GM21825 (cell line): ENCODE results near the gene MZB1.

Source experiments
- ATAC-seq: cut with Tn5 transposase; IDR thresholded peaks from one replicate; pipeline ENCODE4 v1.9.1; 2021; ENCODE audit warnings: mild to moderate bottlenecking, moderate library complexity; ENCODE audit not compliant: unreplicated experiment

The MZB1 gene

GRCh38 chr5:139340051-139340450 lies 49.7 kb downstream of the MZB1 start:
- no peak for ATAC-seq
